Measurements from ENCODE around the gene MAPK12.
A peak's percentile ranks its signal among the peaks of the same experiment; 100 is the strongest.
"Not testable (repeated sequence)": the region's sequence is repeated elsewhere in the genome, so short reads cannot be mapped to it uniquely, and the experiment has no call there.

MAPK12 gene

GRCh38 chr22:50216684-50217520 lies 44.6 kb downstream of the MAPK12 start:
- no peak for DNase-seq (ENCODE audit: low read depth, low spot score)

DNA sequence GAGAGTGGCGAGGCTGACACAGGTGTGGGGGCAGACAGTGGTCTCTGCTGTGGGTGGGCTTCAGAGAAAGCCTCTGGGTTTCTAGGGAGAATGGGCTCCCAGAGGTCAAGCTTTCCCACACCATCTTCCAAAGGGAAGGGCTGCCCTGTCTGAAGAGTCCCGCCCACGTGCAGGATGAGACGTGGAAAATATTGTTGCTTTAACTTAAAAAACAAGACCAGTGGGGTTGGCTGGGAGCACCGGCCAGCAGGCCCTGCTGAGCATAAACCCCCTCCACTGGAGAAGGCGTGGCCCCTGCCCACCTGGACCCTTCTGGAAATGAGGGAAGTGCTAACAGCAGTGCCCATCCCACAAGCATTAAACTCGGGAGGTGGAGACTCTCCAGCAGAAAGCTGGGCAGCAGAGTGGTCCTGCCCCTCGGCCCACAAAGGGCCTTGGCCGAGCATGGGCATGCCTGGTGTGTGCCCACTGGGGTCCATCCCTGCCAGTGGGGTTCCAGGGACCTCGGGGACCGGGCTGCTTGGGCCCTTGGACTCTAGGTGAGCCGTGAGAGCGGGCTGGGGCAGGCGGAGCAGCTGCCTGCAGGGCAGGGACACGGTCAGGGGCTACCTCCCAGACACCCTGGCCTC lies 45.3 kb downstream of the MAPK12 start:
- DNase-seq (ENCODE audit: low read depth, low spot score): no peak

DNA sequence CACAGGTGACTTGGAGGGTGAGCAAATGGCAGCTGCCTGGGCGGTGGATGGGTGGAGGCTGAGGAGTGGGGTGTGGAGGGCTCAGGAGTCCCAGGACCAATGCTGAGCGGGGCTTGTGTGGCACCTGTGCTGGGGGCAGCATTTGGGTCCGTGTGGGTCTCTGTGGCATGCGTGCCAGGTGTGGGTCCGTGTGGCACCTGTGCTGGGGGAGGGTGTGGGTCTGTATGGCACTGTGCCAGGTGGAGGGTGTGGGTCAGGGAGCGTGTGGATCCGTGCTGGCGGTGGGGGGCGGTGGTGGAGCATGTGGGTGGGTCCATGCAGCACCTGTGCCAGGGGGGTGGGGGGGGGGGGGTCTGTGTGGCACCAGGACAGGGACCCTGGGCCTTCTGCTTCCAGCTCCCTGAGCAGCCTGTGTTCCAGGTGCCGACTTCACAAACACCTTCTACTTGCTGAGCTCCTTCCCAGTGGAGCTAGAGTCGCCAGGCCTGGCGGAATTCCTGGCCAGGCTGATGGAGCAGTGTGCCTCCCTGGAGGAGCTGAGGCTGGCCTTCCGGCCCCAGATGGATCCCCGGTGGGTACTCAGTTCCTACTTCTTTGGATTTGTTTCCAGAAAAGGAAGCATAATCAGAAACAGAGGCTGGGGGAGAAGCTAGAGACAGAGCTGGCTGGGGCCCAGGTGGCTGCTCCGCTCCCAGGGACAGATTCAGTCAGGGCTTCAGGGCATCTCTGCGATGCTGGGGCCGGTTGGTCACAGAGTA lies 46.0 kb downstream of the MAPK12 start:
- no peak for DNase-seq (ENCODE audit: low read depth, low spot score)

DNA sequence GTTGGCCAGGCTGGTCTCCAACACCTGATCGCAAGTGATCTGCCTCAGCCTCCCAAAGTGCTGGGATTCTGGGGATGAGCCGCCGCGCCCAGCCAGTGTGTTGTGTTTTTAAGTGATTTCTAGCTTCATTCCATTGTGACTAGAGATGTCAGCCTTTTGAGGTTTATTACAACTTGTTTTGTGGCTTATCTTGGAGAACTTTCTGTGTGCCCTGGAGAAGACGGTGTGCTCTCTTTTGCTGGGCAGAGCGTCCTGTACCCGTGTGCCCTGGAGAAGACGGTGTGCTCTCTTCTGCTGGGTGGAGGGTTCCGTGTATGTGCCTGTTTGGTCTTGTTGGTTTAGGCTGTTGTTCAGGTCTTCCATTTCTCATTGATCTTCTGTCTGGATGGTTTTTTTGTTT lies 48.2 kb downstream of the MAPK12 start:
- no peak for DNase-seq (ENCODE audit: low read depth, low spot score)

GRCh38 chr22:50211147-50211546 lies 50.3 kb downstream of the MAPK12 start:
- no peak for DNase-seq (ENCODE audit: low read depth, low spot score)

DNA sequence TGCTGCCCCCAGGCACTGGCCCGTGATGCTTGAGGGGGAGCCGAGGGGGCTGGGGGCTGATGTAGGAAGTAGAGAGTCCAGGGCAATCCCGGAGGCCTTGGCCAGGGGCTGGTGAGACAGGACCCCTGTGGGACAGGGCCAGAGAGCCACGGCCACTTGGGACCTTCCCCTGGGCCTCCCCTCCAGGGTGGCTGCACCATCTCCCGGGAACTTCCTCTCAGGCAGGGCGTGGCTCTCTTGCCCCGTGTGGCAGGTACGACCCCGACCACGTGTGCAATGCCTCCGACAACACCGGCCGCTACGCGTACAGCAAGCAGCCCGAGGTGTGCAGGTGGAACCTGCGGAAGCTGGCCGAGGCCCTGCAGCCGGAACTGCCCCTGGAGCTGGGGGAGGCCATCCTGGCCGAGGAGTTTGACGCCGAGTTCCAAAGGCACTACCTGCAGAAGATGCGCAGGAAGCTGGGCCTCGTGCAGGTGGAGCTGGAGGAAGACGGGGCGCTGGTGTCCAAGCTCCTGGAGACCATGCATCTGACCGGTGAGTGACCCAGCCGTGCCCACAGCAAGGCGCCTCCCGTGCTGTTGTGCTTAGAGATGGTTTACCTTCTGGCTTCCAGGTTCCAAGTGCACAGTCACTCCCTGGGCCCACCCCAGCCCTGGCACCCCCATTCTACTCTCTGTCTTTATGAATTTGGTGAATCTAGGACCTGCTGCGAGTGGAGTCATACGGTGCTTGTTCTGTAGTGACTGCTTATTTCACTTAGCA lies 50.9 kb downstream of the MAPK12 start:
- DNase-seq (ENCODE audit: low read depth, low spot score): no peak

GRCh38 chr22:50209893-50210292 lies 51.6 kb downstream of the MAPK12 start:
- peak; percentile 44 for DNase-seq (ENCODE audit: low read depth, low spot score)

GRCh38 chr22:50208939-50209892 lies 52.3 kb downstream of the MAPK12 start:
- no peak for DNase-seq (ENCODE audit: low read depth, low spot score)

GRCh38 chr22:50208430-50208938 lies 53.0 kb downstream of the MAPK12 start:
- no peak for DNase-seq (ENCODE audit: low read depth, low spot score)

- DNase-seq (ENCODE audit: low read depth, low spot score): no peak
Observed at GRCh38 chr22:50207383-50208140, 53.9 kb downstream of the MAPK12 start.

DNA sequence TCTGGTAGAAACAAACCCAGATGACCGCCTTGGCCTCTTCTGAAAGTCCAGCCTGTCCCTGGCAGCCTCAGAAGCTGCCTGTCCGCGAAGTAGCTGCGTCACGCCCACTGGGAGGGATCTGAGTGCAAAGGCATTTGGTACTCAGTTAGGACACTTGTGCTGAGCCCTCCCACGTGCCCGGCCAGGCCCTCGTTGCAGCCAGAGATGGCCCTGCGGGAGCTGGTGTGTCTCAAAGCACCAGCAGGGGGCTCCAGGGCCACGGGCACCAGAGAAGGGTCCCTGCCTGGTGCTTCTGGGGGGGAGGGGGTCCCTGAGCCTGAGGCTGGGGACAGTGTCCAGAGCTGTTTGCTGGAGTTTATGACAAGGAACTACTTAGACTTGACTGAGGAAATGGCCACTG lies 54.9 kb downstream of the MAPK12 start:
- DNase-seq (ENCODE audit: low read depth, low spot score): peak; percentile 82

DNA sequence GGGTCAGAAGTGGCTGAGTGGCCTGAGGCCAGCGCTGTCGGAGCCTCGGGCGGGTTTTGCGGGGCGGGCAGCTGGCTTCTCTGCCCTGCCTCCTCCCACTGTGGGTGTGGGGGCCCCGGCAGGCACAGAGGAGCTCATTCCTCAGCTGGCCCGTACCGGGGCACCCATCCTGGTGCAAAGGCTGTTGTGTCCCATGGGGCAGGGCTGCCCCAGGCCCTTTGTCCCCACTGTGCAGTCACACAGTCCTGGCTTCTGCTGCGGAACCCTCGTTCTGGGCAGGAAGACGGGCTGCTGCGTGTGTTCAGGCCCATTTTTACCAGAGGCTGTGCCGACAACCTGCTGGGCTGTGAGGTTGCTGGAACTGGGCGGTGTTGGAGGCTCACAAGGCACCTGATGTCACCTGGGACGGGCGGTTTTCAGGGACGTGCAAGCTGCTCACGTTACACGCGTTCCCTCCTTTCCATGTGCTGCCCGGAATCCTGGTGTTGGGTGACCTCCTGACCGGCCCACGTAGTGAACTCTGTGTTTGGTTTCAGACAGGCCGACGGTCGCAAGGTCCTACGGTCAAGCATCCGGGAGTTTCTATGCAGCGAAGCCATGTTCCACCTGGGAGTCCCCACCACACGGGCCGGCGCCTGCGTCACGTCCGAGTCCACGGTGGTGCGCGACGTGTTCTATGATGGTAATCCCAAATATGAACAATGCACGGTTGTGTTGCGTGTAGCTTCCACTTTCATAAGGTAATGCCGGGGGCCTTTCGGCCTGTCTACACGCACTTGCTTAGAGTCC lies 55.5 kb downstream of the MAPK12 start:
- no peak for DNase-seq (ENCODE audit: low read depth, low spot score)

- DNase-seq (ENCODE audit: low read depth, low spot score): not testable (repeated sequence)
Observed at GRCh38 chr22:50204998-50205397, 56.5 kb downstream of the MAPK12 start.

GRCh38 chr22:50204571-50204970 lies 56.9 kb downstream of the MAPK12 start:
- DNase-seq (ENCODE audit: low read depth, low spot score): no peak

DNA sequence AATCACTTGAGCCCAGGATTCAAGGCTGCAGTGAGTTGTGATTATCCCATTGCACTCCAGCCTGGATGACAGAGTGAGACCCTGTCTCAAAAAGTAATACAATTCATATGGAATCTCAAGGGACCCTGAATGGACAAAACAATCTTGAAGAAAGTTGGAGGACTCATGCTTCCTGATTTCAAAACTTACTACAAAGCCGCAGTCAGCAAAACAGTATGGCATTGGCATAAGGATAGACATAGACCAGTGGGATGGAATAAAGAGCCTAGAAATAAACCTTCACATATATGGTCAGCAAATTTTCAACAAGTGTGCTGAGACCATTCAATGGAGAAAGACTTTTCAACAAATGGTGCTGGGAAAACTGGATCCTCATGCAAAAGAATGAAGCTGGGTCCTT lies 58.2 kb downstream of the MAPK12 start:
- no peak for DNase-seq (ENCODE audit: low read depth, low spot score)
